Fibroblast of mammary gland (primary cell): ENCODE data around the gene E2F8.
A peak's percentile ranks its signal among the peaks of the same experiment; 100 is the strongest.

Source experiments
- DNase-seq: peaks from one replicate; pipeline ENCODE4 v3.0.0-alpha.2; 2010; ENCODE audit warnings: low read depth
- H3K4me3 ChIP-seq: 2 replicates; pipeline ENCODE4 v1.5.1; 2011; ENCODE audit warnings: low read depth, mild to moderate bottlenecking, low read length, moderate library complexity; ENCODE audit not compliant: control insufficient read depth
- TF ChIP-seq, protein P1 (sequence below): conservative IDR thresholded peaks from 2 replicates; pipeline ENCODE4 v1.5.1; 2011; ENCODE audit warnings: low read depth, low read length, inconsistent platforms; ENCODE audit not compliant: control insufficient read depth, insufficient read depth

E2F8 gene, protein sequence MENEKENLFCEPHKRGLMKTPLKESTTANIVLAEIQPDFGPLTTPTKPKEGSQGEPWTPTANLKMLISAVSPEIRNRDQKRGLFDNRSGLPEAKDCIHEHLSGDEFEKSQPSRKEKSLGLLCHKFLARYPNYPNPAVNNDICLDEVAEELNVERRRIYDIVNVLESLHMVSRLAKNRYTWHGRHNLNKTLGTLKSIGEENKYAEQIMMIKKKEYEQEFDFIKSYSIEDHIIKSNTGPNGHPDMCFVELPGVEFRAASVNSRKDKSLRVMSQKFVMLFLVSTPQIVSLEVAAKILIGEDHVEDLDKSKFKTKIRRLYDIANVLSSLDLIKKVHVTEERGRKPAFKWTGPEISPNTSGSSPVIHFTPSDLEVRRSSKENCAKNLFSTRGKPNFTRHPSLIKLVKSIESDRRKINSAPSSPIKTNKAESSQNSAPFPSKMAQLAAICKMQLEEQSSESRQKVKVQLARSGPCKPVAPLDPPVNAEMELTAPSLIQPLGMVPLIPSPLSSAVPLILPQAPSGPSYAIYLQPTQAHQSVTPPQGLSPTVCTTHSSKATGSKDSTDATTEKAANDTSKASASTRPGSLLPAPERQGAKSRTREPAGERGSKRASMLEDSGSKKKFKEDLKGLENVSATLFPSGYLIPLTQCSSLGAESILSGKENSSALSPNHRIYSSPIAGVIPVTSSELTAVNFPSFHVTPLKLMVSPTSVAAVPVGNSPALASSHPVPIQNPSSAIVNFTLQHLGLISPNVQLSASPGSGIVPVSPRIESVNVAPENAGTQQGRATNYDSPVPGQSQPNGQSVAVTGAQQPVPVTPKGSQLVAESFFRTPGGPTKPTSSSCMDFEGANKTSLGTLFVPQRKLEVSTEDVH

DNA sequence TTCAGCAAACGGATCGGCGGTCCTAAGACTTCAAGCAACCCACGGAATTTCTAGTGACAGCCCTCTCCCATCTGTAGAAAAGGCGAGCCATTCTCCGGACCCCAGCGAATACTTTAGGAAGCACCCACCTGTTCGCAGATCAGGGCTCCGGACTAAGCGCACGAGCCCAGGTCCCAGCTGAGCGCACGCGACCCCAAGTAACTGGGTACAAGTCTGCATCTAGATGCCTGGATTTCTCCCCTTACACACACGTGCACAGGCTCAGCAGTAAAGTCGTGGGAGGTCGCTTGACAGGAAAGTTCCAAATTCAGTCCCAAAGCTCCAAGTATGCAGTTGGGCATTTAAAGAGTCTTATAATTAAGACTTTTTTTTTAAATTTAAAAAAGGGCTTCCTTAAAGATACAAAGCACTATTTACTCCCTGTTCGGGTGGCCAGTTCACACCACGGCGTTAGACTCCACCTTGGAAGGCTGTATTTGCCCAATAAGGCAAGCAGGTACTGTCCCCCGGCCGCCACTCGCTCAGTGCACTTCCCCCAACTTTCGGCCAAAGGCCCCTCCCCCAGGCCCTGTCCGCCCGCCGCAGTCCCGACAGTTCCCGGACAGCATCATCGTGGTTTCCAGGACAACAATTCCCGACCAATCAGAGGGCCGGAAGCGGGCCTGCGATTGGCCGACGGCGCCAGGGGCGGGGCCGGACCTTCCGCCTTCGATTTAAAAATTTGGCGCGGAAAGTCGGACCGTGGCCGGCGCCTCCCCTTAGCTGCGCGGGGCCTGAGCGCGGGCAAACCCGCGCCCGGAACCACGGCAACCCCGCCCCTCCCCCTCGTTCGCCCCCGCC, at the start of gene E2F8:
Gene E2F8, minus strand, starts transcription at position 526 of the 840 bp plus-strand sequence. CDS start 824 bp downstream, outside the sequence.
- TF ChIP-seq, protein P1, sequence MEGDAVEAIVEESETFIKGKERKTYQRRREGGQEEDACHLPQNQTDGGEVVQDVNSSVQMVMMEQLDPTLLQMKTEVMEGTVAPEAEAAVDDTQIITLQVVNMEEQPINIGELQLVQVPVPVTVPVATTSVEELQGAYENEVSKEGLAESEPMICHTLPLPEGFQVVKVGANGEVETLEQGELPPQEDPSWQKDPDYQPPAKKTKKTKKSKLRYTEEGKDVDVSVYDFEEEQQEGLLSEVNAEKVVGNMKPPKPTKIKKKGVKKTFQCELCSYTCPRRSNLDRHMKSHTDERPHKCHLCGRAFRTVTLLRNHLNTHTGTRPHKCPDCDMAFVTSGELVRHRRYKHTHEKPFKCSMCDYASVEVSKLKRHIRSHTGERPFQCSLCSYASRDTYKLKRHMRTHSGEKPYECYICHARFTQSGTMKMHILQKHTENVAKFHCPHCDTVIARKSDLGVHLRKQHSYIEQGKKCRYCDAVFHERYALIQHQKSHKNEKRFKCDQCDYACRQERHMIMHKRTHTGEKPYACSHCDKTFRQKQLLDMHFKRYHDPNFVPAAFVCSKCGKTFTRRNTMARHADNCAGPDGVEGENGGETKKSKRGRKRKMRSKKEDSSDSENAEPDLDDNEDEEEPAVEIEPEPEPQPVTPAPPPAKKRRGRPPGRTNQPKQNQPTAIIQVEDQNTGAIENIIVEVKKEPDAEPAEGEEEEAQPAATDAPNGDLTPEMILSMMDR: no peak
- DNase-seq: peak; percentile 89
- peak within 1 kb of the TSS; percentile 91 for H3K4me3 ChIP-seq

DNA sequence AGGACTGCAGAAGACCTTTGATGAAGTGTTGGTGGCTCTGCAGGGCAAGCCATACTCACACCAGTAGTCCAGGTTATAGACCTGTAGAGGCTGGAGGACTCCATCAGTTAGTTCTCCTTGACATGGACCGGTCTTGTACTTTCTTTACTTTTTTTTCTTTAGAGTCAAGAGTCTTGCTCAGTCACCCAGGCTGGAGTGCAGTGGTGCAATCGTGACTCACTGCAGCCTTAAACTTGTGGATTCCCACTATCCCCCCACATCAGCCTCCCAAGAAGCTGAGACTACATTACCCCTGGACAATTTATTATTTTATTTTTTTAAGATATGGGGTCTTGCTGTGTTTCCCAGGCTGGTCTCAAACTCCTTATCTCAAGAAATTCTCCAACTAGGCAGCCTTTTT, 49.6 kb upstream of the E2F8 start:
- peak; percentile 41 for DNase-seq
- TF ChIP-seq, protein P1: no peak
- no peak overlapping the region for H3K4me3 ChIP-seq

DNA sequence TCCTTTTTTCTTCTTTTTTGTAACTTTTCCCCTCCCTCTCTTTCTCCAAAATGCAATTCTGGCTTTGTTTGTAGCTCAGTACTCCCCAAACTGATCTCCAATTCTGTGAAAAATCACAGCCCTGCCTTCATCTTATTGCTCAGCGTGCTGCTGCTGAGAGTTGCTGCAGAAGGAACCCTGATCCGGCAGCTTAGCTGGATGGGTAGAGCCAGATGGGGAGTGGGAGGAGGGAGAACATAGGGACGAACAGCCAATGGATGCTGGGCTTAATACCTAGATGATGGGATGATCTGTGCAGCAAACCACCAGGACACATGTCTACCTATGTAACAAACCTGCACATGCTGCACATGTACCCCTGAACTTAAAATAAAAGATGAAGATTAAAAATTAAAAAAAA, 47.5 kb upstream of the E2F8 start:
- H3K4me3 ChIP-seq: no peak overlapping the region
- TF ChIP-seq, protein P1: no peak
- no peak for DNase-seq

DNA sequence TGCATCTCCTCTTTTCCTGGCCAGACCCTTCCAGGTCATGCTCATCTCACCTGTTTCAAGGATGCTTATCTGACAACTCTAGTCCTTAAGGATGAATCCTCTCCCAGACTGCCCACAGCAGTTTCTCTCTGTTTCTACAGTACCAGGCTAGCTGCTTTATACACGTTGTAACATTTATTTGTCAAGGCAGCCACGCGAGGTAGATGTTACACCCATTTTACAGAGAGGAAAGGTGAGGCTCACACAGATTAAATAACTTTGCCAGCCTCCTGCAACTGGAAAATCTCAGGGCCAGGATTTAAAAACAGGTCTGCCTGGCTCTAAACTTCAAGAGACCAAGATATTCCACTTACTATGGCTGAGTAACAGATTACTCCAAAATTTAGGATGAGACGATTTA, 45.7 kb upstream of the E2F8 start:
- TF ChIP-seq, protein P1: no peak
- DNase-seq: no peak
- H3K4me3 ChIP-seq: no peak overlapping the region

DNA sequence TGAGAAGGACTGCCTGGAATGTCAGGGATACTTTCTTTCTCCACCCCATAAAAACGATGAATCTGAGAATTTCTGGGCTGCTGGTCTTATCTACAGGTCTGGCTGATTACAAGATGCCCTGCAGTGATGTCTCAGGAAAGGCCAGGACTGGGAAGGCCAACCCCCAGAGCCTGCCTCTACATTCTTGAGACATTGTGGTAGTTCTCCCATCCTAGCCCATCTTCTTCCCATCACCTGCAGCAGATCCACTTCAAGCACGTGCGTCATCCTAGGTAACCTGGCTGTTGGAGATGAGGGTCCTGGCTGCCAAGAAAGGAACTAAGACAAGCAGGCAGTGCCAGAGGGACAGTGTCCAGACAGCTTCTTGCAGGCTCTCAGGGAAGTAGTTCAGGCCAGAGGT, 44.1 kb upstream of the E2F8 start:
- TF ChIP-seq, protein P1: no peak
- DNase-seq: no peak
- H3K4me3 ChIP-seq: no peak overlapping the region

DNA sequence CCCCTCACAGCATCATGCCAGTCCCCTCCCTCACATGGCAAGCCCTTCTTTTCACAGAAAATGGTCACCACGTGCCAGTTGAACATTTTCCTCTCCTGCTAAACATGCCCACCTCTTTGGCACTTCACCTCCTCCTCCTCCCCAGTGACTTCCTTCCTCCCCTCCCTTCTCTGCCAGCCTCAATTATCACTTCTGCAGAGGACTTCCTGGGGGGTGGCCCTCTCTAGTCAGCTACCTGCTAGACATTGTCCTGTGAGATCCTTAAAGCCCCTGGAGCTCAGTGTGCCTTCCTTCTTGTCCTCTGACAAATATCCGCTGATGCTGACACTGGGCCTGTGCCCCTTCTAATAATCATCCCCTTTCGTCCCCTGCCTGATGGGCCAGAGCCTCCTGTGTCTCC, 43.2 kb upstream of the E2F8 start:
- H3K4me3 ChIP-seq: no peak overlapping the region
- TF ChIP-seq, protein P1: no peak
- no peak for DNase-seq
